IPS-NIHi7 (cell line): ENCODE data around the gene LOXL3.
A peak's percentile ranks its signal among the peaks of the same experiment; 100 is the strongest.

Experiments
- DNase-seq: peaks from one replicate; pipeline ENCODE4 v3.0.0; 2012; ENCODE audit warnings: mixed read lengths; ENCODE audit errors: extremely low spot score

The LOXL3 gene, protein sequence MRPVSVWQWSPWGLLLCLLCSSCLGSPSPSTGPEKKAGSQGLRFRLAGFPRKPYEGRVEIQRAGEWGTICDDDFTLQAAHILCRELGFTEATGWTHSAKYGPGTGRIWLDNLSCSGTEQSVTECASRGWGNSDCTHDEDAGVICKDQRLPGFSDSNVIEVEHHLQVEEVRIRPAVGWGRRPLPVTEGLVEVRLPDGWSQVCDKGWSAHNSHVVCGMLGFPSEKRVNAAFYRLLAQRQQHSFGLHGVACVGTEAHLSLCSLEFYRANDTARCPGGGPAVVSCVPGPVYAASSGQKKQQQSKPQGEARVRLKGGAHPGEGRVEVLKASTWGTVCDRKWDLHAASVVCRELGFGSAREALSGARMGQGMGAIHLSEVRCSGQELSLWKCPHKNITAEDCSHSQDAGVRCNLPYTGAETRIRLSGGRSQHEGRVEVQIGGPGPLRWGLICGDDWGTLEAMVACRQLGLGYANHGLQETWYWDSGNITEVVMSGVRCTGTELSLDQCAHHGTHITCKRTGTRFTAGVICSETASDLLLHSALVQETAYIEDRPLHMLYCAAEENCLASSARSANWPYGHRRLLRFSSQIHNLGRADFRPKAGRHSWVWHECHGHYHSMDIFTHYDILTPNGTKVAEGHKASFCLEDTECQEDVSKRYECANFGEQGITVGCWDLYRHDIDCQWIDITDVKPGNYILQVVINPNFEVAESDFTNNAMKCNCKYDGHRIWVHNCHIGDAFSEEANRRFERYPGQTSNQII

DNA sequence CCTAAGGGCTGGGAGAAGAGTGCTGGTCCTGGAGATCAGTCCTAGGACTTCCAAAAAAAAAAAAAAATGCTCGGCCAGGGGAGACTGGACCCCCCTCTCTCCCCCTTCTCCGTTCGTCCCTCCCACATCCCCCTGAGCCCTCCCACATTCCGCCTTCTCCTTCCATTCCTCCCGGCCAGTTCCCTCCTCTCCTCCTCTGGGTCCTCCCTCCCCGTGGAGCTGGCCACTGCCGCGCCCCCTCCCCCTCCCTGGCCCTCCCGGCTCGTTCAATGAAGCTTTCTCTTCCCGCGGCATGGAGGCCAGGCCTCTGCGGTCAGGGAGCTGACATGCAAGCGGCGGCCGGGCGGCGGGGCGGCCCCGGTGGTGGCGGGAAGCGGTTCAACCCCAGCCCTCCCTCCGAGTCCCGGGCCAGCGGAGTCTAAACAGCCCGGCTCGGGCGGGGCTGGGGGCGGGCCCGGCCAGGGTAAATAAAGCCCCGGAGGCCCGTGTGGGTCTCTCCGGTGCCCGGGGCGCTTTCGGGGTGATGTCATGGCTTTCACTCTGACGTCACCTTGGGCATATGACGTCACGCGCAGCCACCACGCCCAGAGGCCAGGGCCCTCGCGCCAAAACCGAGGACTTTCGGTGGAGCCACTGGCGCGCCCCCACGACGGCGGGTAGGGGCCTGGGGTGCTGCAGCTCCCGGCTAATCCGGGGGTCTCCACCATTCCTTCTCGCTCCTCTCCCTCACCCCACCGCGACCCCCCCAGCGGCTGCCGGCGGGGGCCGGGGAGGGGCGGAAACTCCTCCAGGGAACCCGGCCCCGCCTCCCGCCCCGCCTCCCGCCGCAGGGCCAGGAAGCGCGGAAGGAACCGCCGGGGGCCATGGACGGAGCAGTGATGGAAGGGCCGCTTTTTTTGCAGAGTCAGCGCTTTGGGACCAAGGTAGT is at the start of gene LOXL3, which contains the start of gene DOK1:
Gene LOXL3, minus strand, starts transcription at position 51 of the 928 bp plus-strand sequence. CDS start 1,308 bp downstream, outside the sequence.
Gene DOK1, plus strand, starts transcription at position 829 of the 928 bp plus-strand sequence. Its CDS starts 35 bp downstream, at position 864.
- peak; percentile 92 for DNase-seq

DNA sequence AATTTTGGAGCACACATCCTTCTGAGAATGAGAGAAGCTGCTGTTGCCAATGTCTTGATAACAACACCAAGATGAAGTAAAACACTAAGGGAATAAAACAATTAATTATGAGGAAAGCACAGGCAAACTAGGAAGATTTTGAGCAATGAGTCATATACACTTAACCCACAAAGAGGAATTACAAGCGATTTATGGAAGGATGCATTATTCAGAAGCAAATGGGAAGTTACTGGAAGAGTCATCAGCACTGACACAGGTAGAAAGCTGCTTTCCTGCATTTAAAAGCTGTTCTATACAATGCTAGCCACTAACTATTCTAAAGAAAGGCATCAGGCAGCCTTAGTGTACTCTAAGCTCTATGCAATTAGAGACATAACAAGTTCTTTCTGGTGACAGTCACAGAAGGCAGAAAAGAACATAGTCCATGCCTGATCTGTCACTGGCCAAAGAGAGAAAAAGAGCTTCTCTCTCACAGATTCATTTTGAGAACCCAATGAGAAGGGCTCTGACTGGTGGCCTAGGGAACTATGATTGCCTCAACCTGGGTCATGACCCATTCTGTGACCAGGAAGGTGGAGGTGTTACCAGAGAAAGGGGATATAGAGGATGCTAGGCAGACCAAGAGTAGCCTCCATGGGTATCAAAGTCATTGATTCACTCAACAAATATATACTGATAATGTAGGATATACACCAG is 49.0 kb upstream of the LOXL3 start:
- DNase-seq: no peak

DNA sequence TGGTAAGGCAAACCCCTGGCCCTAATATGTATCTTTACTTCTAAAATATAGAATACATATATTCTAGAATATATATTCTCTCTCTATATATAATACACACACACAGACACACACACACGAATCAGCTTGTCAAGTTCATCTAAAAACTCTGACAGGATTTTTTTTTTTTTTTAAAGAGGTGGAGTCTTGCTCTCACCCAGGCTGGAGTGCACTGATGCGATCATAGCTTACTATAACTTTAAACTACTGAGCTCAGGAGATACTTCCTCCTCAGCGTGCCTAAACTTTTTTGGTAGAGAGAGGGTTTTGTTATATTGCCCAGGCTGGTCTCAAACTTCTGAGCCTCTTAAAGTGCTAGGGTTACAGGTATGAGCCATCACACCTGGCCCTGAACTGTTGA is 45.9 kb upstream of the LOXL3 start:
- no peak for DNase-seq

DNA sequence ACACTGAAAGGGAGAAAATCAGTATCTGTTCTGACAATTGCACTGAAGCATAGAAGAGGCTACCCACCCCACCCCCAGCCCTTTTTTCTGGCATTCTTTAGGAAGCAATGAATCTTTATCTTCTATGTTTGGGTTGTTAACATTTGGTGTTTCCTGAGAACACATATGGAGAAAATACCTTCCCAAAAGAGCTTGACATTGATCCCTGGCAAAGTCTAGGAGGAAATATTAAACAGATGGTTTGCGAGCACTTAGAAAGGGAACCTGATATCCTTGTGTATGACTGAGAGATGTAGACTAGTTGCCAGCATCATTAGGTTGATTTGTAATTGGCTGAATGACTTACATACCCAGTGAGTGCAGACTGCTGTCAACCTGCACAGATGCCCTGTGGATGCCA is 43.7 kb upstream of the LOXL3 start:
- no peak for DNase-seq

DNA sequence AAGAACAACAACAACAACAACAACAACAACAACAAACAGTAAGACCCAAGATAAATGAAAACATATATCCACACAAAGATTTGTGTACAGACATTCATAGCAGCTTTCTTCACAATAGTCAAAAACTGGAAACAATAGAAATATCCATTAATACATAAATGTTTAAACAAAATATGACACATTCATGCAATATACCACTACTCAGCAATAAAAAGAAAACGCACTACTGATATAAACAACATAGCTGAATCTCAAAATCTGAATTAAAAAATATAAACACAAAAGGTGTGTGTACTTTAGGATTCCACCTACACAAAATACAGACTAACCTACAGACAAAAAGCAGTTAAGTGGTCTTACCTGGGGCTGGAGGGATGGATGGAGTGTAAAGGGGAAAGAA is 42.8 kb upstream of the LOXL3 start:
- no peak for DNase-seq

DNA sequence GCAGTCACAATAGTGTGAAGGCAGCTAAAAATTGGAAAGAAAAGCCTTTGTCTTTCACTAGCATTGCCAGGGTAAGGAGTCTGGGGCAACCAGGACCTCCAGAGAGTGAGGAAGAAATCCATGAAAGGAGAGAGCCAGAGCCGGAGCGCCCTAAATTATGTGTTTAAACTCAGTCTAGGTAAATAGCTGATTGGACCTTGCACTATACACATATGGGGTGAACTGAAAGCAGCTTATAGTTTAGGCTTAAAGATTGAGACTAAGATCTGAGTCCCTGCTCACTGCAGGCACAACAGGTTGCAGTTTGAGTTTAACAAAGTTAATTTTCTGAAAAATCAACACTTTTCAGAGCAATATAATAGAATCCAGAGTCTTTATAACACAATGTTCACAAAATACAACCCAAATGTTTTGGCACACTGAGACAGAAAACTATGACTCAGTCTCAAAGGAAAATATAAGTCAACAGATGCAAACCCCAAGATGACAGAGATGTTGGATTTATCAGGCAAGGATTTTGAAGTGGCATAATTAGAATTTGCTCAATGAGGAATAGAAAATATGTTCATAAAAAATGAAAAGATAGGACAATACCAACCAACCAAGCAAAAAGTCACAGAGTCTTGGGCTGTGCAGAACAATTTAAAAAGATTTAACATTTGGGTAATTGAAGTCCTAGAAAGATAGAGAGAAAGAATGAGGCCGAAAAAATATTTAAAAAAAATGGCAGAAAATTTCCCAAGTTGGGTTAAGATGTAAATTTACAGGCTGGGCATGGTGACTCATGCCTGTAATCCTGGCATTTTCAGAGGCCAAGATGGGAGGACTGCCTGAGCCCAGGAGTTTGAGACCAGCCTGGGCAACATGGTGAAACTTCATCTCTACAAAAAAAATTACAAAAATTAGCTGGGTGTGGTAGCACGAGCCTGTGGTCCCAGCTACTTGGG is 40.4 kb upstream of the LOXL3 start:
- no peak for DNase-seq

DNA sequence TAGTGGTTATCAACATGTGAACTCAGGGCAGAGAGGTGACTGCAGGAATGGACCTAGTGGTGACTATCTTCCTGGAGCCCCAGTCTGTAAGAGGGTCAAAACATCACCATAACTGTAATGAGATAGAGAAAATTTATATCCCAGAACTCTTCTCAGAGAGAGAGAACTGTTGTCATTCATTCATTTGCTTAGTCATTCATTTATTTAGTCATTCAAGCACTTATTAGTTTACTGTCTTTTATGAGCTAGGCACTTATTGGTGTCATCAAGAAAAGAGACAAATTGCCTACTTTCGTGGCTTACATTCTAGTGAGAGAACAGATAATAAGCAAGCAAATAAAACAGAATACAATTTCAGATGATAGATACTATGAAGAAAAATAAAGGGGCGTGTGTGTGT is 34.9 kb upstream of the LOXL3 start:
- DNase-seq: no peak

DNA sequence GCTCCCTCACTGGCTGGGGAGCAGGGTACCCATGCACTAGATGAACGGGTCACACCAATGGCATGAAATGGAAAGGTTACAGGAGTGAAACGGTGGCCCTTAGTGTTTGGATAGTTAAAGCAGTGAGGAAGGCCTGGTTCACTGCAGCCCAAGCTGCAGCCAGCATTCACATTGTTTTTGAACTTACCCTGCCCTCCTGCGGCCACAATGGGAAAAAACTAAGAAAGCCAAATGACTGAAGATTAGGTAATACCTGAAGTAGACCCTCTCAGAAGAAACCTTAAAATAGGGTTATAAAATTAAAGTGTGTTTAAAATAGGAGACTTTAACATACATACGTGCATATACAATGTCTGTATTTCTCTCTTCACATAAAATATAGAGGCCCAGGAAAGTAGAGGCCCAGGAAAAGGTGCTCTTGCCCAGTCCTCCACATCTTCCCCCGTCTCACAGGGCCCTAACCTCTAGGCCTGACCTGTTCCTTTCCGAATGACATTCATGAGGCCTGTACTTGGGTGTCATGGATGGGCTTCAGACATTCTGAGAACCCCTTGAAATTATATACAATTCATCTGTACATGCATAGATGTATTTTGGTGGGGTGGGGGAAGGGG is 34.0 kb upstream of the LOXL3 start:
- DNase-seq: peak; percentile 84

DNA sequence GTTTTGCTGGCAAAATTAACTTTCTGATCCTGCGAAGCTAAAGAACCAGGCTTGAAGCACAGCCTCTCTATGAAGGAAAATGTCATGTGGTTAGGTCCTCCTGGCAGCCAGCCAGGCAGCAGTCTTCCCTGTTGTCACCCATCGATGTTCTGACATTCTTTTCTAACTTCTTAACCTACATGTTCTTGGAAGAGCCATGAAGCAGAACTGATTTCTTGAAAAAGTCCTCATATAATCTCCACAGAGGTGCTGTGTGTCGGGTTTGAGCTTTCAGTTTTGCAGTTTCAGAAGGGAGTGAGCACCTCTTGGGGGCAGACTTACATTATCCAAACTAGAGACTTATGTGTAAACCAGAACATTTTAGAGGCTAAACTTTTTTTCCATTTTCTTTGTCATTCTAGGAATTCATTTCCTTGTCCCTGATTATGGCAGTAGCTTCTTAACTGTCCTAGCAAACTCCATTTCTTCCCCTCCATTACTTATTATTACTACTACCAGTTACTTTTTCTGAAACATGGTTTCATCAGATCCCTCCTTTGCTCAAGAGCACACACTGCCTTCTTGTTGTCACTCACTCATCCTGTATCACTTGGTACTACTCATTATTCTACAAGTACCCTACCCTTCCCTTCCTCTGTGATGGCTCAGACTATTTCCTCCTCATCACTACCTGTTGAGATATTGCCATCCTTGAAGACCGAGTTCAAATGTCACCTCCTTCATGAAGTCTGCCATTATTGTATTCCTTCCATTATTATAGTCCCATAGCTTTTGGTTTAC is 31.9 kb upstream of the LOXL3 start:
- DNase-seq: no peak

DNA sequence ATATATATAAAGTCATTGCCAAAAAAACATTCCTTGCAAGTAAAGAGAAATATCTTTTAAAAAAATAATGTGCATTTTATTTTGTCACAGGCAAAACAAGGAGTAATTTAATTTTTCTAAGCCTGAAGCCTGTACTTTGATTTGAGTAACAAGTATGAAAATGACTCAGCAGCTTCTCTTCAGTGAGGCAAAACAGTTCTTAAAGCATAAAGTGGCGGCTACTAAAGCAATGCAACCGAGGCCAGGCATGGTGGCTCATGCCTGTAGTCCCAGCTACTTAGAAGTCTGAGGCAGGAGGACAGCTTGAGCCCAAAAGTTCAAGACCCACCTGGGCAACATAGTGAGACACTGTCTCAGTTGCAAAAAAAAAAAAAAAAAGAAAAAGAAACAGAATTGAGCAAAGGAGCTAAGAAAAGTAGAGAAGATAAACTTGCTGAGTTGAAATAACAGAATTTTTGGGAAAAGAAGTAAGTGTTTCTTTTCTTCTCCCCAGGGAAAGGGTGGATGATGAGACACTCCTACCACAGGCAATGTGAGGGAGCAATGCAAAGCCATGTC is 30.4 kb upstream of the LOXL3 start:
- no peak for DNase-seq

DNA sequence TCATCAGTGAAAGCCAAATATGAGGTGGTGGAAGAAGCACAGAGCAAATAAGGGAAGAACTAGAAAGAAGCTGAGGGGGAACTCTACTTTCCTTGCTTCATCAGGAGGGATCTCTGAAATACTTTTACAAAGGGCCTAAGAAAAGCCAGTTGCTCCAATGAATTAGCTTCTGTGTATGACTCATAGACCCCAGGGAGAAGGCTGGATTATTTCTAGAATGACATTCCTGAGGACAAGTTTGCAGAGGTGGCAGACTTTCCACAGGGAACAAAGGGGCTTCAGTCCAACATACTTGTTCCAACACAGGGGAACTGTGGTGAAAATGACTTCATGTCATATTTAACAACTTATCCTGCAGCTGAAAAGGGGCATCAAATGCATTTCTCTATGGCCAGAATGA is 29.8 kb upstream of the LOXL3 start:
- DNase-seq: peak; percentile 34

DNA sequence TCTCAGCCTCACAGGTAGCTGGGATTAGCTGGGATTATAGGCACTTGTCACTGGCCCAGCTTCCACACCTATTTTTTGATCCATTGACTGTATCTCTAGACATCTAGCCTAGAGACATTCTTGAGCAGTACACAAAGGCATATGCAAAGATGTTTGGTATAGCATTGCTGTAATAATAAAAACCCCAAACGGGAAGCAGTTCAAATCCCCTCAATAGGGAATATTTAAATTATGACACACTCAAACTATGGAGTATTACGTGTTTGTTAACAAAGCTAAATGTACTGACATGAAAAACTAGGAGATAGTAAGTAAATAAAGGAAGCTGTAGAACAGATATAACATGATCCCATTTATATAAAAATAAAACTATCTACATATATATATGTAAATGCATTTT is 28.4 kb upstream of the LOXL3 start:
- DNase-seq: no peak

DNA sequence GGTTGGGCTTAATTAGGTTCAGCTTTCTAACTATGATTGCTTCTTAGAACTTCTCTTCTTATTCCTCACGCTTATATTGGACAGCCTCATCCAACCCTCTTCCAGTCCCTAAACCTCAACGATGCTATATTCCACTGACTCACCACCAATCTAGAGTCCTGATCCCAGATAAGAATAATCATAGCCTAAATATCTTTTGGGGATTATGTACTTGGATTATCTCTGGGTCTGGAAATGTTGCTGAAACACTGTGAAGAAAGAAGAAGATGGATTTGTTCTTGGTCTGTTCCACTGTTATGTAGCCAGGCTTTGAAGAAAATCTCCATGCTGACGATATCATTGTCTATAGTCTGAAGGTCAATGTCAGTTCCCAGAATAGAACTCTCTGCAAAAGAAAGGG is 27.7 kb upstream of the LOXL3 start:
- DNase-seq: no peak

DNA sequence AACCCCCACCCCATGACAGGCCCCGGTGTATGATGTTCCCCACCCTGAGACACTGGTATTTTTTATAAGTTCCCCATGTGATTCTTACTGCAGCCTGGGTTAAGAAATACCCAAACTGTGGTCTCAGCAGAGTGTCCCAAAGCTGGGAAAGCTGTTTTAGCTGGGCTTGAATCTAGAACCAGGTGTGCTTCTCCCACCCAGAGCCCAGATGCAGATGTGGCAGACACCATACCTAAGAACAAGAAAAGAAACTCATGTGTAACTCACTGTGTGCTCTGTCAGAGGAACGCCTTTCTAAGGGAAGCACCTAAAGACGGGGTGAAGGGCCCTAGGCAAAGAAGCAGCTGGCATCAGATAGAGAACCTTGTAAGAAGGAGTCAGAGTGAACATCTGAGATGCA is 24.7 kb upstream of the LOXL3 start:
- no peak for DNase-seq

DNA sequence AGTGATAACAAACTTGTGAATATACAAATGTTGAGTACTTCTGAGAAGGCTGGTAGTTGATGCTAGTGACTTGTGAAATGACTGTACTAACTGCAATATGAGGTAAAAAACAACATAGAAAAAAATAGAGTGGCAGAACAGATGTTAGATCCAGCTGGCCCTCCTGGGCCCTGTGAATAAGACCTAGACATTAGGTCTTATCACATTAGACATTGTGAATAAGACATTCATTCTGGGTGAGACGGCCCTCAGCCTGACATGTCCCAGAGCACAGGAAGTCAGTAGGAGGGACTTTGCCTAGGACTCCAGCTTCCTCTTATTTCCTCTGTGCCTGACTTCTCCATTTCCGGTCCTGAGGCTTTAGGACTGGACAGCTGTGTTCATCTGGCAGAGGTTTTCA is 23.7 kb upstream of the LOXL3 start:
- DNase-seq: no peak

DNA sequence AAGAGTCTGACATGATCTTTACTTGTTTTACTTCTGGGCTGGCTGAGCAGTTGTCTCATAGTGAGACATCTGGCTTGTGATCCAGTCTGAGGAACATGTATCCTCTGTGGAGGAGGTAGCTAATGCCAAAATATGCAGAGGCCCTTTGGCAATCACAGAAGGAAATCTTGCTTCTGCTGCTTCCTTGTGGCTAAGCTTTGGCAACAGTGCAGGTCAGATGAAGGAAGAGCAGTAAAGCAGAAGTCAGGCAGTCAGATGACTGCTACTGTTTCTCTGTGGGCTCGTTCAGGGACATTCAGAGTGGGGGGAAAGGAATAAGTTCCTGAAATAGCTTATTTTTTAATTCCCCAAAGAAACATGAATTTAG is 23.1 kb upstream of the LOXL3 start:
- DNase-seq: no peak

DNA sequence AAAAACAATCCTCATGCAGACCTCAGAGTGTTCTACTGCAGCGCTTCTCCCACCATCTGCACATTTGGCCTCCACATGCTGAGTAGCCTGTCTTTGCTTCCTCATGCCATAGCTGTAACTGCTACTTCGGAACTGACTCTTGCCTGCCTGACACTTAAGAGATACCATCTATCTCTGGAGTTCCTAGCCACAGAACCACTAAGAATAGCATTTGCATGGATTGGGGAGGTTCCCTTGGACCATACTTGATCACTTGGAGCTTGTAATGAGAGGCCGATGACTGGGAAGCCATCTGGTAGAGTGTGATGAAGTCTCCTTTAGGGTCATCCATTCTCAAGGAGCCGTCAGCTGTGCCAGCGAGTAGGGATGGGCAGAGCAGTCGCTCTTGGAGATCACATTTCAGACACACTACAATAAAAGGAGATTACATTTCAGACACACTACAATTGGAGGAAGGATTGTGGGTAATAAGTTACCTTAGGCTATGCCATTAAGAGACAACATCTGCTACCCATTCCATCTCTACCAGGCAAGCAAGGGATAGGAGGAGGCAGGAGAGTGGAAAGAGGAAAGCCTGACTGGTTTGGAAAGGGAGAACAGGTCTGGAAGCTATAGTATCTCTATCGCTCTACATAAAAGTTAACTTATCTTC is 22.6 kb upstream of the LOXL3 start:
- DNase-seq: no peak

DNA sequence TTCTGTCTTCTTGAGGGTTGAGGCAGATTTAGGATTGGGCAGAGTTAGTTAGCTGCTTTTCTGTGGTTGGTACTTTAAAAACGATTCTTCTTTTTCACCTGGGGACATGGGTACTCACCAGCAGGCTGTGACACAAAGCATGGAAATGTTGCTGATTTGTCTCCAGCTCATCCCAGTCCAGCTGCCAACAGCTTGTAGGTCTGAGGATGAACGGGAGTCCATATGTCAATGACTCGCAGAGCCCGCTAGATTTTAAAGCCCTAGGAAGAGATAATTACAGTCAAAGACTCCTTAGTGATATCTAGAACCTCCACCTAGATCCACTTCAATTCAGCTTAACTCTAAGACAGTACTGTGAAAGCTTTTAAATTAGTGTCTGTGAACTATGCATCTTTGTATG is 21.6 kb upstream of the LOXL3 start:
- DNase-seq: no peak
